Endothelial cell of umbilical vein (primary cell): ENCODE measurements around the gene FBLIM1. TPM values are rescaled to one million over a fixed set of nuclear protein-coding genes. Genes with fewer than 3 reads are reported as not detected.

ENCODE experiments used
- BruUV-seq: library from RNA; stranded (reverse); fragments of 400-500 nt; replicated peaks from 2 replicates; lab custom pipeline; 2021; lab: Mats Ljungman, UMichigan
- CTCF ChIA-PET: fragments of 300-600, 350-600 bp; sonication (Branson Sonifier 250); formaldehyde crosslinking; loops from one replicate; lab custom pipeline; 2021; ENCODE audit warnings: antibody characterized with exemption, inconsistent platforms; lab: Charles Lee
- POLR2A ChIA-PET: fragments of 300-600, 350-600 bp; sonication (Branson Sonifier 250); formaldehyde crosslinking; loops from one replicate; lab custom pipeline; 2021; ENCODE audit warnings: antibody characterized with exemption, inconsistent platforms; lab: Charles Lee
- DNase-seq: peaks from one replicate; pipeline ENCODE4 v3.0.0-alpha.2; 2011; ENCODE audit warnings: low read depth, low spot score
- FAIRE-seq: peaks from 2 replicates; lab custom pipeline; 2011; peaks lifted over from hg19 to GRCh38; lab: Jason Lieb, UNC
- H2AFZ ChIP-seq: 2 replicates; pipeline ENCODE4 v1.6.0; 2012; ENCODE audit warnings: low read depth, low read length, control low read depth, inconsistent platforms
- H3K27ac ChIP-seq: 2 replicates; pipeline ENCODE4 v1.5.1; 2011; ENCODE audit warnings: low read depth, mild to moderate bottlenecking, control low read depth, low read length, moderate library complexity; ENCODE audit not compliant: insufficient read depth
- H3K27me3 ChIP-seq, 2 experiments: 2 replicates each; pipeline versions ENCODE4 v1.6.0 to v1.6.1; 2011; ENCODE audit warnings: low read length in 2 of 2, mixed read lengths in 1 of 2; ENCODE audit not compliant: control insufficient read depth in 2 of 2, insufficient read depth in 2 of 2
- H3K36me3 ChIP-seq, 2 experiments: 2 replicates in 1 of 2; 3 replicates in 1 of 2; pipeline ENCODE4 v1.5.1; 2011; ENCODE audit warnings: low read length in 2 of 2, mild to moderate bottlenecking in 1 of 2, moderate library complexity in 1 of 2; ENCODE audit not compliant: control insufficient read depth in 2 of 2, insufficient read depth in 2 of 2; ENCODE audit errors: extremely low read depth in 1 of 2
- H3K4me1 ChIP-seq: 3 replicates; pipeline ENCODE4 v1.5.1; 2011; ENCODE audit warnings: mild to moderate bottlenecking, low read length; ENCODE audit not compliant: control insufficient read depth, insufficient read depth; ENCODE audit errors: extremely low read depth
- H3K4me2 ChIP-seq: 2 replicates; pipeline ENCODE4 v1.6.1; 2011; ENCODE audit warnings: low read length, control low read depth, mixed read lengths; ENCODE audit not compliant: insufficient read depth
- H3K4me3 ChIP-seq, 3 experiments: fragments of 200-600 bp in 1 of 3; sonication (generic), shearing (Covaris generic) in 1 of 3; replicated peaks in 1 of 3; 2 replicates each; pipeline ENCODE4 v1.5.1; 2011 to 2016; ENCODE audit warnings: control low read depth in 3 of 3, low read length in 3 of 3, mild to moderate bottlenecking in 2 of 3, inconsistent platforms in 1 of 3, low read depth in 1 of 3, moderate library complexity in 1 of 3; ENCODE audit not compliant: insufficient read depth in 1 of 3
- H3K79me2 ChIP-seq: 2 replicates; pipeline ENCODE4 v1.6.0; 2012; ENCODE audit warnings: low read length, inconsistent platforms; ENCODE audit not compliant: control insufficient read depth, insufficient read depth
- H3K9ac ChIP-seq: replicated peaks from 2 replicates; pipeline ENCODE3; 2011; ENCODE audit warnings: low read length, control low read depth; ENCODE audit not compliant: insufficient read depth; ENCODE audit errors: extremely low read depth
- H3K9me1 ChIP-seq: replicated peaks from 3 replicates; pipeline ENCODE4 v1.6.0; 2011; ENCODE audit warnings: mild to moderate bottlenecking, low read length; ENCODE audit not compliant: control insufficient read depth, insufficient read depth; ENCODE audit errors: extremely low read depth
- H3K9me3 ChIP-seq: replicated peaks from 2 replicates; pipeline ENCODE4 v1.5.1; 2012; ENCODE audit warnings: low read length, inconsistent platforms; ENCODE audit not compliant: control insufficient read depth, insufficient read depth
- H4K20me1 ChIP-seq: replicated peaks from 2 replicates; pipeline ENCODE3; 2011; ENCODE audit warnings: mild to moderate bottlenecking, low read length; ENCODE audit not compliant: control insufficient read depth, insufficient read depth; ENCODE audit errors: extremely low read depth
- CTCF ChIP-seq, 2 donors: IDR thresholded peaks; 1 replicate in 1 of 2; 2 replicates in 1 of 2; pipeline ENCODE4 v1.5.1; 2011; ENCODE audit warnings: low read length in 2 of 2, mild to moderate bottlenecking in 2 of 2, moderate library complexity in 2 of 2, control low read depth in 1 of 2, inconsistent platforms in 1 of 2, low read depth in 1 of 2; ENCODE audit not compliant: insufficient read depth in 1 of 2; ENCODE audit errors: extremely low read depth in 1 of 2
- EZH2 ChIP-seq: IDR thresholded peaks from 2 replicates; pipeline ENCODE4 v1.6.1; 2012; ENCODE audit warnings: borderline replicate concordance, low read depth, mild to moderate bottlenecking, moderate library complexity, low read length, inconsistent platforms; ENCODE audit not compliant: severe bottlenecking
- FOS ChIP-seq: IDR thresholded peaks from 2 replicates; pipeline ENCODE4 v1.6.1; 2011; ENCODE audit warnings: mild to moderate bottlenecking, low read length, moderate library complexity, borderline replicate concordance; ENCODE audit not compliant: insufficient read depth
- GATA2 ChIP-seq: IDR thresholded peaks from 2 replicates; pipeline ENCODE4 v1.7.0; 2011; ENCODE audit warnings: low read depth, mild to moderate bottlenecking, moderate library complexity, mixed read lengths, low read length; ENCODE audit not compliant: insufficient read length, insufficient read depth
- JUN ChIP-seq: IDR thresholded peaks from 2 replicates; pipeline ENCODE4 v1.6.1; 2011; ENCODE audit warnings: borderline replicate concordance, low read depth; ENCODE audit not compliant: insufficient read length, insufficient read depth
- MAX ChIP-seq: IDR thresholded peaks from 2 replicates; pipeline ENCODE4 v1.6.1; 2011; ENCODE audit not compliant: insufficient read depth, insufficient read length
- MYC ChIP-seq: IDR thresholded peaks from one replicate; pipeline ENCODE4 v1.6.1; 2011; ENCODE audit warnings: mild to moderate bottlenecking, low read depth, low read length
- POLR2A ChIP-seq: IDR thresholded peaks from 2 replicates; pipeline ENCODE4 v1.6.1; 2012; ENCODE audit warnings: low read depth, mild to moderate bottlenecking, control low read depth, low read length
- POLR2AphosphoS5 ChIP-seq: IDR thresholded peaks from 2 replicates; pipeline ENCODE4 v1.6.1; 2012; ENCODE audit warnings: low read depth, mild to moderate bottlenecking, control low read depth, low read length, moderate library complexity; ENCODE audit not compliant: insufficient read depth
- dilution Hi-C: fragments of 300-500 bp; cut with MboI; formaldehyde crosslinking; loops from one replicate; pipeline ENCODE4 v1.15.0; 2019; ENCODE audit warnings: low sequenced_read_pairs; ENCODE audit not compliant: extremely low pct_ligation_motif_present
- intact Hi-C: fragments of 100-400 bp; cut with micrococcal nuclease; formaldehyde crosslinking; loops from one replicate; pipeline ENCODE4 v1.10.0; 2022
- polyA plus RNA-seq, 4 experiments: library from polyadenylated mRNA; depleted of rRNA in 3 of 4; stranded (reverse) in 3 of 4; unstranded in 1 of 4; fragments of >200 nt; gene quantifications; 2 replicates each; pipeline versions ENCODE4 v1.2.1 to v1.2.3, GENCODE V29; 2011 to 2012; ENCODE audit warnings: missing spikeins in 1 of 4
- total RNA-seq: library from RNA; stranded (reverse); gene quantifications from 2 replicates; pipeline ENCODE4 v1.2.3, GENCODE V29; 2021

Gene FBLIM1
- total and polyA plus RNA-seq, 2 donors (not counting 3 experiments of a cell fraction or from before 2014, with no cell fraction given) = 363 to 414 TPM

- DNase-seq (no peak), FAIRE-seq (no peak)
- Histone ChIP-seq H3K9ac (no peak overlapping the region), H3K4me1 (peaks cover 46% of the 10 kb centered on the region), H3K27ac (no peak overlapping the region), H3K36me3 (no peaks in the 10 kb centered on the region), H3K9me3 (no peaks in the 10 kb centered on the region), H3K27me3 (no peaks in the 10 kb centered on the region), H3K9me1 (no peaks in the 10 kb centered on the region), H2AFZ (no peak overlapping the region), H3K4me3 (no peak overlapping the region), H3K79me2 (peaks cover 14% of the 10 kb centered on the region), H3K4me2 (no peak overlapping the region), H4K20me1 (no peaks in the 10 kb centered on the region)
- no TSS peak for BruUV-seq
- ChIA-PET POLR2A (interaction anchor here (0.6 kb wide), 1 partner anchor 380 kb away, joined by 3 read pairs; no protein-coding TSS in a partner anchor), CTCF (no interaction called here)
- dilution Hi-C loops (no loop called here), intact Hi-C loops (no loop called here)
- TF ChIP-seq POLR2A (no peak), POLR2AphosphoS5 (no peak), MYC (no peak), GATA2 (no peak), CTCF (IDR thresholded peaks at IDR 0.05; ENCODE audit: extremely low read depth in 1 of 2, insufficient read depth in 1 of 2, low read depth in 1 of 2, low read length in 2 of 2) (no peak), MAX (no peak), FOS (no peak), JUN (no peak), EZH2 (no peak)
Observed at GRCh38 chr1:15753776-15754175, 4.8 kb upstream of the FBLIM1 start.
